GM19324 (cell line): ENCODE results near the gene SSMEM1.
"Not testable (repeated sequence)": the region's sequence is repeated elsewhere in the genome, so short reads cannot be mapped to it uniquely, and the experiment has no call there.

Experiments
- ATAC-seq: cut with Tn5 transposase; IDR thresholded peaks from one replicate; pipeline ENCODE4 v1.9.1; 2021; ENCODE audit warnings: mild to moderate bottlenecking, moderate library complexity; ENCODE audit not compliant: unreplicated experiment, low FRiP score

The SSMEM1 gene

GRCh38 chr7:130243486-130243885 lies 35.8 kb downstream of the SSMEM1 start:
- ATAC-seq, result not testable (repeated sequence)

- not testable (repeated sequence) for ATAC-seq
Measured at GRCh38 chr7:130246491-130246890, 38.8 kb downstream of the SSMEM1 start.

- ATAC-seq, result not testable (repeated sequence)
Measured at GRCh38 chr7:130248842-130249241, 41.2 kb downstream of the SSMEM1 start.

GRCh38 chr7:130249626-130250025 lies 42.0 kb downstream of the SSMEM1 start:
- not testable (repeated sequence) for ATAC-seq

GRCh38 chr7:130254555-130254954 lies 46.9 kb downstream of the SSMEM1 start:
- no peak for ATAC-seq

- no peak for ATAC-seq
Measured at GRCh38 chr7:130256704-130257103, 49.0 kb downstream of the SSMEM1 start.

GRCh38 chr7:130258494-130259078 lies 50.9 kb downstream of the SSMEM1 start:
- no peak for ATAC-seq

GRCh38 chr7:130262448-130262847 lies 54.8 kb downstream of the SSMEM1 start:
- ATAC-seq, result no peak

GRCh38 chr7:130263130-130263529 lies 55.5 kb downstream of the SSMEM1 start:
- ATAC-seq, result no peak
